ENCODE data around the gene DSC2. TPM values are rescaled to one million over a fixed set of nuclear protein-coding genes. Genes with fewer than 3 reads are reported as not detected.

DSC2 gene
- total and polyA plus RNA-seq, 3 donors from 2014 or later: 1.2 to 2.7 (median 1.2) TPM

- Histone ChIP-seq H3K27ac (no peak overlapping the region), H3K4me3 (no peak overlapping the region), H3K4me1 (no peaks in the 10 kb centered on the region), H3K27me3 (no peaks in the 10 kb centered on the region), H3K9me3 (no peaks in the 10 kb centered on the region), H3K36me3 (ENCODE audit: low read depth, missing control alignments) (no peaks in the 10 kb centered on the region)
- DNase-seq: no peak
- 85 to 87% methylated on average over 2 of the region's 2 CpGs for WGBS, 2 donors
- intact Hi-C loops (cut with DNase I; ENCODE audit: low total_unique reads): no loop called here
- TF ChIP-seq CTCF (IDR thresholded peaks at IDR 0.05): no peak
- TF ChIP-seq POLR2A (IDR thresholded peaks at IDR 0.05): no peak
These were observed 8.3 kb downstream of the DSC2 start for GRCh38 chr18:31093880-31094279.

- intact Hi-C loops (cut with DNase I; ENCODE audit: low total_unique reads): no loop called here
These were observed 8.9 kb downstream of the DSC2 start for GRCh38 chr18:31093294-31093693.

GRCh38 chr18:31091350-31091749 is 10.9 kb downstream of the DSC2 start:
- Histone ChIP-seq H3K4me1 (no peaks in the 10 kb centered on the region), H3K4me3 (no peak overlapping the region), H3K9me3 (no peaks in the 10 kb centered on the region), H3K27ac (no peak overlapping the region), H3K36me3 (ENCODE audit: low read depth, missing control alignments) (no peaks in the 10 kb centered on the region), H3K27me3 (no peaks in the 10 kb centered on the region)
- intact Hi-C loops (cut with DNase I; ENCODE audit: low total_unique reads): no loop called here
- WGBS, 2 donors: 71 to 74% methylated on average over 1 of the region's 1 CpG
- no peak for TF ChIP-seq POLR2A (IDR thresholded peaks at IDR 0.05)
- no peak for TF ChIP-seq CTCF (IDR thresholded peaks at IDR 0.05)
- DNase-seq: no peak

More at GRCh38 chr18:31093294-31093693, 8.9 kb downstream of the DSC2 start:
- 86 to 98% methylated on average over 3 of the region's 3 CpGs for WGBS, 2 donors
- no peaks in the 10 kb centered on the region for H3K9me3 ChIP-seq
- H3K27me3 ChIP-seq: no peaks in the 10 kb centered on the region
- DNase-seq: no peak
- TF ChIP-seq CTCF (IDR thresholded peaks at IDR 0.05) (no peak), POLR2A (IDR thresholded peaks at IDR 0.05) (no peak)
- H3K4me1 ChIP-seq: no peaks in the 10 kb centered on the region
- H3K27ac ChIP-seq: no peak overlapping the region
- no peaks in the 10 kb centered on the region for H3K36me3 ChIP-seq (ENCODE audit: low read depth, missing control alignments)
- H3K4me3 ChIP-seq: no peak overlapping the region

GRCh38 chr18:31088532-31088931 is 13.7 kb downstream of the DSC2 start:
- Histone ChIP-seq H3K27ac (no peak overlapping the region), H3K4me3 (no peak overlapping the region), H3K36me3 (ENCODE audit: low read depth, missing control alignments) (no peaks in the 10 kb centered on the region), H3K9me3 (no peaks in the 10 kb centered on the region), H3K27me3 (no peaks in the 10 kb centered on the region), H3K4me1 (no peaks in the 10 kb centered on the region)
- 89 to 94% methylated on average over 3 of the region's 3 CpGs for WGBS, 2 donors
- TF ChIP-seq POLR2A (IDR thresholded peaks at IDR 0.05) (no peak), CTCF (IDR thresholded peaks at IDR 0.05) (no peak)
- intact Hi-C loops (cut with DNase I; ENCODE audit: low total_unique reads): no loop called here
- DNase-seq: no peak

- H3K27ac ChIP-seq: no peak overlapping the region
- no peak for TF ChIP-seq POLR2A (IDR thresholded peaks at IDR 0.05)
- 91 to 94% methylated on average over 3 of the region's 3 CpGs for WGBS, 2 donors
- H3K9me3 ChIP-seq: no peaks in the 10 kb centered on the region
- no peaks in the 10 kb centered on the region for H3K27me3 ChIP-seq
- H3K4me3 ChIP-seq: no peak overlapping the region
- DNase-seq: no peak
- intact Hi-C loops (cut with DNase I; ENCODE audit: low total_unique reads): no loop called here
- no peaks in the 10 kb centered on the region for H3K36me3 ChIP-seq (ENCODE audit: low read depth, missing control alignments)
- H3K4me1 ChIP-seq: no peaks in the 10 kb centered on the region
These were observed 22.2 kb downstream of the DSC2 start for GRCh38 chr18:31079973-31080372.

All from testis (tissue), 3 donors.